Chondrocyte (in vitro differentiated cells): ENCODE measurements around the gene RNF38. TPM values are rescaled to one million over a fixed set of nuclear protein-coding genes. Genes with fewer than 3 reads are reported as not detected.
"Not testable (repeated sequence)": the region's sequence is repeated elsewhere in the genome, so short reads cannot be mapped to it uniquely, and the experiment has no call there.

Source experiments
- DNase-seq: peaks from one replicate; pipeline ENCODE4 v3.0.0; 2021; ENCODE audit warnings: mixed read lengths, low spot score
- H3K27ac Mint-ChIP-seq: one replicate; pipeline ENCODE4 v1.8.0; 2021; ENCODE audit warnings: mild to moderate bottlenecking, moderate library complexity, mixed read lengths; ENCODE audit not compliant: unreplicated experiment
- H3K27me3 Mint-ChIP-seq: 2 replicates; pipeline ENCODE4 v1.8.0; 2021; ENCODE audit warnings: low read depth, mixed read lengths
- H3K36me3 Mint-ChIP-seq: 2 replicates; pipeline ENCODE4 v1.8.0; 2021; ENCODE audit warnings: low read depth, mixed read lengths
- H3K4me1 Mint-ChIP-seq: 2 replicates; pipeline ENCODE4 v1.8.0; 2021; ENCODE audit warnings: low read depth, mild to moderate bottlenecking, mixed read lengths
- H3K4me3 Mint-ChIP-seq: one replicate; pipeline ENCODE4 v1.8.0; 2021; ENCODE audit warnings: mild to moderate bottlenecking, moderate library complexity, mixed read lengths; ENCODE audit not compliant: unreplicated experiment
- H3K9me3 Mint-ChIP-seq: 2 replicates; pipeline ENCODE4 v1.8.0; 2021; ENCODE audit warnings: low read depth, mixed read lengths
- CTCF ChIP-seq: fragments of 200-600 bp; sonication (generic); IDR thresholded peaks from 2 replicates; pipeline ENCODE4 v1.5.0; 2021; ENCODE audit warnings: antibody characterized with exemption, mild to moderate bottlenecking, moderate library complexity
- long read RNA-seq: library from polyadenylated mRNA; stranded (forward); transcript quantifications from one replicate; pipeline ENCODE4 v2.0.0, GENCODE V29; 2021
- total RNA-seq: library from RNA; stranded (reverse); gene quantifications from 3 replicates; pipeline ENCODE4 v1.2.1, GENCODE V29; 2021

Gene RNF38
- 21.3 to 25.0 TPM (median 22.6 TPM) in 3 replicates for total RNA-seq
- long read RNA-seq, full-length matches to known transcripts: 4 of 16 reads
- long read RNA-seq, partial matches to known transcripts: 2 of 16 reads
- long read RNA-seq, other reads (novel, unspliced or antisense): 10 of 16 reads

- H3K9me3 Mint-ChIP-seq: no peaks in the 10 kb centered on the region
- peaks cover 1% of the 10 kb centered on the region for H3K36me3 Mint-ChIP-seq
- H3K27ac Mint-ChIP-seq: peak within 1 kb of the TSS; percentile 98
- H3K4me3 Mint-ChIP-seq: peak within 1 kb of the TSS; percentile 96
- peaks cover 40% of the 10 kb centered on the region for H3K4me1 Mint-ChIP-seq
- no peak for DNase-seq
- no peaks in the 10 kb centered on the region for H3K27me3 Mint-ChIP-seq
- TF ChIP-seq CTCF: no peak
Measured at GRCh38 chr9:36399980-36400331, at the start of gene RNF38. Gene RNF38, minus strand, starts transcription at chr9:36400269. Its CDS starts 161 bp downstream, at chr9:36400108.

GRCh38 chr9:36448555-36448954 is 48.5 kb upstream of the RNF38 start:
- H3K9me3 Mint-ChIP-seq, H3K4me3 Mint-ChIP-seq, H3K36me3 Mint-ChIP-seq, DNase-seq, H3K27me3 Mint-ChIP-seq, H3K27ac Mint-ChIP-seq, H3K4me1 Mint-ChIP-seq: not testable (repeated sequence)

GRCh38 chr9:36448017-36448416 is 47.9 kb upstream of the RNF38 start:
- Mint-ChIP-seq H3K9me3 (no peaks in the 10 kb centered on the region), H3K27ac (no peak overlapping the region), H3K27me3 (no peaks in the 10 kb centered on the region), H3K36me3 (no peaks in the 10 kb centered on the region), H3K4me3 (no peak overlapping the region), H3K4me1 (peaks cover 3% of the 10 kb centered on the region)
- TF ChIP-seq CTCF: no peak
- no peak for DNase-seq

GRCh38 chr9:36446678-36447077 is 46.6 kb upstream of the RNF38 start:
- H3K4me3 Mint-ChIP-seq, H3K4me1 Mint-ChIP-seq, H3K27me3 Mint-ChIP-seq, H3K9me3 Mint-ChIP-seq, H3K27ac Mint-ChIP-seq, DNase-seq, H3K36me3 Mint-ChIP-seq: not testable (repeated sequence)

GRCh38 chr9:36445800-36446361 is 45.8 kb upstream of the RNF38 start:
- no peaks in the 10 kb centered on the region for H3K27me3 Mint-ChIP-seq
- TF ChIP-seq CTCF: no peak
- H3K9me3 Mint-ChIP-seq: no peaks in the 10 kb centered on the region
- H3K36me3 Mint-ChIP-seq: no peaks in the 10 kb centered on the region
- no peak for DNase-seq
- peaks cover 11% of the 10 kb centered on the region for H3K4me1 Mint-ChIP-seq
- no peak overlapping the region for H3K4me3 Mint-ChIP-seq
- peak overlapping the region; percentile 14 for H3K27ac Mint-ChIP-seq

GRCh38 chr9:36444203-36444602 is 44.1 kb upstream of the RNF38 start:
- peaks cover 1% of the 10 kb centered on the region for H3K36me3 Mint-ChIP-seq
- H3K4me1 Mint-ChIP-seq: peaks cover 11% of the 10 kb centered on the region
- no peak for TF ChIP-seq CTCF
- H3K27me3 Mint-ChIP-seq: no peaks in the 10 kb centered on the region
- no peak overlapping the region for H3K27ac Mint-ChIP-seq
- H3K9me3 Mint-ChIP-seq: no peaks in the 10 kb centered on the region
- H3K4me3 Mint-ChIP-seq: no peak overlapping the region
- DNase-seq: no peak
